Adrenal gland (tissue), 5 donors: ENCODE measurements around the gene PDE9A.

Experiments
- CTCF ChIP-seq, 6 experiments: fragments of 450-650 bp in 4 of 6; fragments of 200-600 bp in 2 of 6; sonication (generic) in 1 of 6; IDR thresholded peaks; 1 replicate in 5 of 6; 2 replicates in 1 of 6; pipeline versions ENCODE4 v1.5.1 to v1.8.0; 2016 to 2021; ENCODE audit warnings: antibody characterized with exemption in 6 of 6, mild to moderate bottlenecking in 2 of 6, moderate library complexity in 1 of 6
- POLR2A ChIP-seq, 2 donors: fragments of 450-650 bp; IDR thresholded peaks; one replicate each; pipeline ENCODE4 v1.6.1; 2017; ENCODE audit warnings: antibody characterized with exemption in 2 of 2, mild to moderate bottlenecking in 2 of 2, moderate library complexity in 1 of 2
- donor health status: DM: no; HTN: no; CAD: no.

GRCh38 chr21:42681296-42682206 is 28.1 kb downstream of the PDE9A start:
- TF ChIP-seq CTCF (IDR thresholded peaks at IDR 0.05) (no peak), POLR2A (IDR thresholded peaks at IDR 0.05) (no peak)
